ENCODE data around the gene PRR19. TPM values are rescaled to one million over a fixed set of nuclear protein-coding genes. Genes with fewer than 3 reads are reported as not detected.
A peak's percentile ranks its signal among the peaks of the same experiment; 100 is the strongest.

PRR19 gene
- total RNA-seq, 1 donor from 2014 or later: 0.16 TPM

GRCh38 chr19:42281146-42281826 is 20.6 kb upstream of the PRR19 start:
- intact Hi-C loops (cut with DNase I): no loop called here
- DNase-seq (ENCODE audit: low spot score): peak; percentile 87

GRCh38 chr19:42281827-42282762 is 19.8 kb upstream of the PRR19 start:
- peak; percentile 74 for DNase-seq (ENCODE audit: low spot score)
- intact Hi-C loops (cut with DNase I): loop anchor here (2.0 kb wide), 1 partner anchor 13 kb away; the partner anchor contains the start of gene CIC

- intact Hi-C loops (cut with DNase I): loop anchor here (2.0 kb wide), 1 partner anchor 14 kb away; the partner anchor contains the start of gene CIC
- DNase-seq (ENCODE audit: low spot score): no peak
Observed at GRCh38 chr19:42282819-42283187, 19.1 kb upstream of the PRR19 start.

- peak; percentile 98 for DNase-seq (ENCODE audit: low spot score)
- intact Hi-C loops (cut with DNase I): loop anchor here (2.0 kb wide), 1 partner anchor 15 kb away; the partner anchor contains the start of gene CIC
Observed at GRCh38 chr19:42283188-42284065, 18.5 kb upstream of the PRR19 start.

- DNase-seq (ENCODE audit: low spot score): peak; percentile 93
- intact Hi-C loops (cut with DNase I): no loop called here
Observed at GRCh38 chr19:42284066-42284501, 17.8 kb upstream of the PRR19 start.

GRCh38 chr19:42284591-42285341 is 17.2 kb upstream of the PRR19 start:
- intact Hi-C loops (cut with DNase I): no loop called here
- DNase-seq (ENCODE audit: low spot score): no peak

- intact Hi-C loops (cut with DNase I): no loop called here
- no peak for DNase-seq (ENCODE audit: low spot score)
Observed at GRCh38 chr19:42285541-42285941, 16.4 kb upstream of the PRR19 start.

GRCh38 chr19:42285988-42286348 is 16.0 kb upstream of the PRR19 start:
- intact Hi-C loops (cut with DNase I): no loop called here
- no peak for DNase-seq (ENCODE audit: low spot score)

GRCh38 chr19:42286349-42287016 is 15.4 kb upstream of the PRR19 start:
- intact Hi-C loops (cut with DNase I): no loop called here
- DNase-seq (ENCODE audit: low spot score): no peak

GRCh38 chr19:42287017-42287826 is 14.7 kb upstream of the PRR19 start:
- DNase-seq (ENCODE audit: low spot score): no peak
- intact Hi-C loops (cut with DNase I): no loop called here

- DNase-seq (ENCODE audit: low spot score): no peak
- intact Hi-C loops (cut with DNase I): no loop called here
Observed at GRCh38 chr19:42287827-42288107, 14.2 kb upstream of the PRR19 start.

GRCh38 chr19:42288387-42288786 is 13.5 kb upstream of the PRR19 start:
- DNase-seq (ENCODE audit: low spot score): no peak
- intact Hi-C loops (cut with DNase I): no loop called here

GRCh38 chr19:42288881-42289555 is 12.9 kb upstream of the PRR19 start:
- DNase-seq (ENCODE audit: low spot score): no peak
- intact Hi-C loops (cut with DNase I): no loop called here

GRCh38 chr19:42289556-42290041 is 12.3 kb upstream of the PRR19 start:
- no peak for DNase-seq (ENCODE audit: low spot score)
- intact Hi-C loops (cut with DNase I): no loop called here

- intact Hi-C loops (cut with DNase I): no loop called here
- DNase-seq (ENCODE audit: low spot score): no peak
Observed at GRCh38 chr19:42290136-42290522, 11.8 kb upstream of the PRR19 start.

- intact Hi-C loops (cut with DNase I): no loop called here
- no peak for DNase-seq (ENCODE audit: low spot score)
Observed at GRCh38 chr19:42290523-42291434, 11.2 kb upstream of the PRR19 start.
